Aorta (tissue), 5 donors: ENCODE data around the gene HAND2. TPM values are rescaled to one million over a fixed set of nuclear protein-coding genes. Genes with fewer than 3 reads are reported as not detected.
A peak's percentile ranks its signal among the peaks of the same experiment; 100 is the strongest.

Experiments
- ATAC-seq: fragments of 200-7000 bp; cut with Tn5 transposase; one replicate; pipeline ENCODE4 v1.9.1; 2022; ENCODE audit warnings: moderate library complexity; ENCODE audit not compliant: low FRiP score
- DNase-seq, 2 donors: peaks; one replicate each; pipeline ENCODE4 v3.0.0-alpha.2; 2020
- H3K27ac ChIP-seq, 2 donors: one replicate each; pipeline ENCODE4 v1.5.1; 2013; ENCODE audit warnings: low read length in 2 of 2, mild to moderate bottlenecking in 2 of 2, moderate library complexity in 2 of 2, control low read depth in 1 of 2, inconsistent platforms in 1 of 2, low read depth in 1 of 2
- H3K27me3 ChIP-seq, 2 donors: one replicate each; pipeline ENCODE4 v1.6.1; 2013; ENCODE audit warnings: control low read depth in 1 of 2, low read length in 1 of 2, mild to moderate bottlenecking in 1 of 2, moderate library complexity in 1 of 2; ENCODE audit not compliant: insufficient read depth in 2 of 2, control insufficient read depth in 1 of 2
- H3K36me3 ChIP-seq, 2 donors: one replicate each; pipeline ENCODE4 v1.6.1; 2013; ENCODE audit warnings: control low read depth in 1 of 2, low read length in 1 of 2, mild to moderate bottlenecking in 1 of 2; ENCODE audit not compliant: insufficient read depth in 2 of 2, control insufficient read depth in 1 of 2
- H3K4me1 ChIP-seq, 2 donors: one replicate each; pipeline ENCODE4 v1.6.1; 2013; ENCODE audit warnings: low read length in 2 of 2, control low read depth in 1 of 2, mild to moderate bottlenecking in 1 of 2, moderate library complexity in 1 of 2; ENCODE audit not compliant: insufficient read depth in 2 of 2, control insufficient read depth in 1 of 2
- H3K4me3 ChIP-seq, 2 donors: one replicate each; pipeline ENCODE4 v1.5.1; 2013; ENCODE audit warnings: low read length in 2 of 2, control low read depth in 1 of 2, mild to moderate bottlenecking in 1 of 2
- H3K9me3 ChIP-seq: one replicate; pipeline ENCODE4 v1.6.1; 2013; ENCODE audit warnings: mild to moderate bottlenecking, low read length; ENCODE audit not compliant: control insufficient read depth
- WGBS, 2 donors: extraction: QIAGEN DNeasy Blood & Tissue Kit; methylation state at CpG; one replicate each; pipeline ENCODE4 v1.1.7; 2013; 5-methylcytosine and 5-hydroxymethylcytosine counted together
- intact Hi-C, 2 donors: fragments of 100-400 bp; cut with DNase I; formaldehyde crosslinking; loops; one replicate each; pipeline versions ENCODE4 v1.14.2 to v1.15.0; 2022
- polyA plus RNA-seq, 2 donors: library from polyadenylated mRNA; stranded (reverse); fragments of 200-250 nt; gene quantifications; one replicate each; pipeline ENCODE4 v1.2.3, GENCODE V29; 2013
- total RNA-seq, 2 donors: library from RNA; stranded (reverse); fragmentation: NEBNext Ultra II Directional; extraction: Animal tissue kit (Norgen Biotek cat#: 25700); gene quantifications; one replicate each; pipeline ENCODE4 v1.2.1, GENCODE V29; 2021
- donor health status: healthy with polysubstance abuse.
- donor health status: Bipolar disorder and iron deficiency.
- donor health status: DM: no; HTN: no; CAD: no.
- donor health status: DM: no; HTN: no; CAD: no.
- donor health status: DM: yes; HTN: yes; CAD: no.

Gene HAND2
- total and polyA plus RNA-seq, 4 donors = 5.2 to 36.7 (median 18.3) TPM

DNA sequence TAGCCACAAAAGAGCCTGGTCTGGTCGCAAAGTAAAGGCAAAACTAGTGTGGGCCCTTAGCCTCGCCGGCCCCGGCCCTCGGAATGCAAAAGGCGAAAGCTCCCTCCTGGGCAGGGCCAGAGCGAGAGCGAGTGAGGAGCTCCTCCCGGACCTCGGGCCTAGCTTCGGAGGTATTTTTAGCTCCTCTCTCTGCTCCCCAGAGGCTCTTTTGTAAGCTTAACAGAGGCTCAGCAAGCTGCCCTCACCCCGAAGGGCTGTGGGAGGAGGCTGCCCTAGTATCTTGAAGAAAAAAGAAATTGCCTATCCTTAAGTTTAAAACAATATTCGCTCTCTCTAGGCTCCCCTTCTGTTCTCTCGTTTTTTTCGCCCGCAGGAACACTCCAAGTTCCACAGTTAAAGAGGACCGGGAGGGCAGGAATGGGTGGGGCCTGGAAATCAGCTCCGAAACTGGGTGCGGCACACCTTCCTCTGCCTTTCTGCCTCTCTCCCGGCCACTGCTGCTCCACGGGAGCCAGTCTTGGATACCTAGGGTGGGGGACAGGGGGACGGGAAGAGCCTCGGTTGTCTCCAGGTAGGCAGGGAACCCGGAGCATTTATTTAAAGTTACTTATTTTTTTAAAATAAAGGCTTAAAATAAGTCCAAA lies 12.1 kb downstream of the HAND2 start:
- Histone ChIP-seq H3K27ac (peak overlapping the region; percentile 38 to 76), H3K27me3 (no peaks in the 10 kb centered on the region), H3K4me3 (peak overlapping the region in 1 of 2 donors; percentile 13), H3K4me1 (no peaks in the 10 kb centered on the region), H3K36me3 (no peaks in the 10 kb centered on the region), H3K9me3 (no peaks in the 10 kb centered on the region)
- intact Hi-C loops = no loop called here
- ATAC-seq (no peak), DNase-seq (peak; percentile 66 to 72)
- WGBS, 2 donors = 9 to 10% methylated on average over 23 to 24 of the region's 24 CpGs

GRCh38 chr4:173516621-173517524 lies 13.2 kb downstream of the HAND2 start:
- Histone ChIP-seq H3K27me3 (no peaks in the 10 kb centered on the region), H3K36me3 (no peaks in the 10 kb centered on the region), H3K27ac (peak overlapping the region in 1 of 2 donors; percentile 76), H3K4me1 (no peaks in the 10 kb centered on the region), H3K4me3 (no peak overlapping the region), H3K9me3 (no peaks in the 10 kb centered on the region)
- DNase-seq = no peak
- intact Hi-C loops = no loop called here
- no peak for ATAC-seq
- WGBS, 2 donors = 53 to 61% methylated on average over 48 of the region's 48 CpGs

GRCh38 chr4:173515458-173515857 lies 14.6 kb downstream of the HAND2 start:
- Histone ChIP-seq H3K27ac (no peak overlapping the region), H3K4me1 (no peaks in the 10 kb centered on the region), H3K4me3 (no peak overlapping the region), H3K27me3 (no peaks in the 10 kb centered on the region), H3K9me3 (no peaks in the 10 kb centered on the region), H3K36me3 (no peaks in the 10 kb centered on the region)
- peak; percentile 30 for ATAC-seq
- intact Hi-C loops = no loop called here
- 92 to 94% methylated on average over 4 of the region's 4 CpGs for WGBS, 2 donors
- no peak for DNase-seq

- H3K36me3 ChIP-seq = no peaks in the 10 kb centered on the region
- H3K27me3 ChIP-seq = no peaks in the 10 kb centered on the region
- no peaks in the 10 kb centered on the region for H3K9me3 ChIP-seq
- H3K4me3 ChIP-seq = no peak overlapping the region
- ATAC-seq = no peak
- no peaks in the 10 kb centered on the region for H3K4me1 ChIP-seq
- intact Hi-C loops = no loop called here
- WGBS, 2 donors = 76 to 83% methylated on average over 4 of the region's 4 CpGs
- H3K27ac ChIP-seq = no peak overlapping the region
- no peak for DNase-seq
These were observed 15.3 kb downstream of the HAND2 start for GRCh38 chr4:173514641-173515217.

GRCh38 chr4:173513651-173514050 lies 16.4 kb downstream of the HAND2 start:
- H3K9me3 ChIP-seq = no peaks in the 10 kb centered on the region
- ATAC-seq = no peak
- intact Hi-C loops = no loop called here
- H3K4me1 ChIP-seq = no peaks in the 10 kb centered on the region
- H3K27me3 ChIP-seq = no peaks in the 10 kb centered on the region
- no peak for DNase-seq
- H3K27ac ChIP-seq = no peak overlapping the region
- no peaks in the 10 kb centered on the region for H3K36me3 ChIP-seq
- H3K4me3 ChIP-seq = no peak overlapping the region

- Histone ChIP-seq H3K9me3 (no peaks in the 10 kb centered on the region), H3K27me3 (no peaks in the 10 kb centered on the region), H3K36me3 (no peaks in the 10 kb centered on the region), H3K27ac (no peak overlapping the region), H3K4me1 (no peaks in the 10 kb centered on the region), H3K4me3 (no peak overlapping the region)
- ATAC-seq (no peak), DNase-seq (no peak)
- WGBS, 2 donors = 47 to 58% methylated on average over 3 of the region's 3 CpGs
- intact Hi-C loops = no loop called here
These were observed 18.2 kb downstream of the HAND2 start for GRCh38 chr4:173511787-173512361.

- Histone ChIP-seq H3K27ac (peak overlapping the region; percentile 58 to 94), H3K36me3 (no peaks in the 10 kb centered on the region), H3K27me3 (no peaks in the 10 kb centered on the region), H3K4me1 (no peaks in the 10 kb centered on the region), H3K4me3 (peak overlapping the region; percentile 60 to 65), H3K9me3 (no peaks in the 10 kb centered on the region)
- DNase-seq = peak; percentile 76 to 77
- peak; percentile 46 for ATAC-seq
- 7 to 13% methylated on average over 66 to 72 of the region's 72 CpGs for WGBS, 2 donors
- intact Hi-C loops = loop anchor here (5.0 to 10.0 kb wide), 6 partner anchors 235 to 645 kb away; no protein-coding TSS in a partner anchor
These were observed 20.7 kb downstream of the HAND2 start for GRCh38 chr4:173509036-173510001.
